AG10803 (cell line): ENCODE results near the gene SHPK.
A peak's percentile ranks its signal among the peaks of the same experiment; 100 is the strongest.

Experiments
- DNase-seq: peaks from one replicate; pipeline ENCODE4 v3.0.0; 2010; ENCODE audit warnings: low read depth
- H3K4me3 ChIP-seq: 2 replicates; pipeline ENCODE4 v1.5.1; 2011; ENCODE audit warnings: mild to moderate bottlenecking, low read length, control low read depth
- TF ChIP-seq, protein P1 (sequence below): conservative IDR thresholded peaks from 2 replicates; pipeline ENCODE4 v1.5.1; 2011; ENCODE audit warnings: mild to moderate bottlenecking, low read length, control low read depth, inconsistent platforms

The SHPK gene

GRCh38 chr17:3655766-3656165 lies 19.7 kb upstream of the SHPK start:
- H3K4me3 ChIP-seq: no peak overlapping the region
- TF ChIP-seq, protein P1, sequence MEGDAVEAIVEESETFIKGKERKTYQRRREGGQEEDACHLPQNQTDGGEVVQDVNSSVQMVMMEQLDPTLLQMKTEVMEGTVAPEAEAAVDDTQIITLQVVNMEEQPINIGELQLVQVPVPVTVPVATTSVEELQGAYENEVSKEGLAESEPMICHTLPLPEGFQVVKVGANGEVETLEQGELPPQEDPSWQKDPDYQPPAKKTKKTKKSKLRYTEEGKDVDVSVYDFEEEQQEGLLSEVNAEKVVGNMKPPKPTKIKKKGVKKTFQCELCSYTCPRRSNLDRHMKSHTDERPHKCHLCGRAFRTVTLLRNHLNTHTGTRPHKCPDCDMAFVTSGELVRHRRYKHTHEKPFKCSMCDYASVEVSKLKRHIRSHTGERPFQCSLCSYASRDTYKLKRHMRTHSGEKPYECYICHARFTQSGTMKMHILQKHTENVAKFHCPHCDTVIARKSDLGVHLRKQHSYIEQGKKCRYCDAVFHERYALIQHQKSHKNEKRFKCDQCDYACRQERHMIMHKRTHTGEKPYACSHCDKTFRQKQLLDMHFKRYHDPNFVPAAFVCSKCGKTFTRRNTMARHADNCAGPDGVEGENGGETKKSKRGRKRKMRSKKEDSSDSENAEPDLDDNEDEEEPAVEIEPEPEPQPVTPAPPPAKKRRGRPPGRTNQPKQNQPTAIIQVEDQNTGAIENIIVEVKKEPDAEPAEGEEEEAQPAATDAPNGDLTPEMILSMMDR: no peak
- no peak for DNase-seq

- H3K4me3 ChIP-seq: no peak overlapping the region
- TF ChIP-seq, protein P1: peak; percentile 67
- peak; percentile 74 for DNase-seq
Measured at GRCh38 chr17:3647769-3648555, 11.9 kb upstream of the SHPK start.

- TF ChIP-seq, protein P1: no peak
- no peak for DNase-seq
Measured at GRCh38 chr17:3647251-3647650, 11.2 kb upstream of the SHPK start.

DNA sequence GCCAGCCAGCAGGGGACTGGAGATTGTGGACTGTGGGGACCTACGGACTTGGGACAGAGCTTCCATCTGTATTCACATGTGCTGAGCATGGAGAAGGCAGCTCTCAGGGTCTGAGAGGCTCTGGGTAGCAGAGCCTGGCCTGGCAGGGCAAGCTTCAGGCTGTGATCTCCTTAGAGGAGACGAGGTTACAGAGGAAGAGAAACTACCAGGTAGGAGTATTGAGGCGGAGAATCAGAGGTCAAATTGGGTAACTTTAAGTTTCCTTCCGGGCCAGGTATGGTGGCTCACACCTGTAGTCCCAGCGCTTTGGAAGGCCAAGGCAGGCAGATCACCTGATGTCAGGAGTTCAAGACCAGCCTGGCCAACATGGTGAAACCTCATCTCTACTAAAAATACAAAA lies 9.3 kb upstream of the SHPK start:
- H3K4me3 ChIP-seq: no peak overlapping the region
- TF ChIP-seq, protein P1: no peak
- no peak for DNase-seq

More at GRCh38 chr17:3647251-3647650, 11.2 kb upstream of the SHPK start:
- no peak overlapping the region for H3K4me3 ChIP-seq

DNA sequence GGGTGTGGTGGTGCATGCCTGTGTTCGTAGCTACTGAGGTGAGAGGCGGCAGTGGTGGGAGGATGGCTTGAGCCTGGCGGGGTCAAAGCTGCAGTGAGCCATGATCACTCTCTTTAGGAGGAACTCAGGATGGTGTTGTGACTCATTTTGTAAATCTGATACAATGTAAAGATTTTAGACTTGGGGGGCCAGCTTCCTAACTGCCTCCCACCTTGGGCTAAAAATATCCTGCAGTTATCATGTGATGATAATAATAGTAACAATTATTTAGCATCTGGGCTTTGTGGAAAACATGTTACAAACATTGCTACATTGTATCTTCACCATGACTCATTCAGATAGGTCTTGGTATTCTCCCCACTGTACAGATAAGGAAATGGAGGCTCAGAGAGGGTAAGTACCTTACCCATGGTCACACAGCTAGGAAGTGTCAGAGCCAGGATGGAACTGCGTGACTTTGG lies 7.9 kb upstream of the SHPK start:
- TF ChIP-seq, protein P1: no peak
- DNase-seq: no peak
- no peak overlapping the region for H3K4me3 ChIP-seq

DNA sequence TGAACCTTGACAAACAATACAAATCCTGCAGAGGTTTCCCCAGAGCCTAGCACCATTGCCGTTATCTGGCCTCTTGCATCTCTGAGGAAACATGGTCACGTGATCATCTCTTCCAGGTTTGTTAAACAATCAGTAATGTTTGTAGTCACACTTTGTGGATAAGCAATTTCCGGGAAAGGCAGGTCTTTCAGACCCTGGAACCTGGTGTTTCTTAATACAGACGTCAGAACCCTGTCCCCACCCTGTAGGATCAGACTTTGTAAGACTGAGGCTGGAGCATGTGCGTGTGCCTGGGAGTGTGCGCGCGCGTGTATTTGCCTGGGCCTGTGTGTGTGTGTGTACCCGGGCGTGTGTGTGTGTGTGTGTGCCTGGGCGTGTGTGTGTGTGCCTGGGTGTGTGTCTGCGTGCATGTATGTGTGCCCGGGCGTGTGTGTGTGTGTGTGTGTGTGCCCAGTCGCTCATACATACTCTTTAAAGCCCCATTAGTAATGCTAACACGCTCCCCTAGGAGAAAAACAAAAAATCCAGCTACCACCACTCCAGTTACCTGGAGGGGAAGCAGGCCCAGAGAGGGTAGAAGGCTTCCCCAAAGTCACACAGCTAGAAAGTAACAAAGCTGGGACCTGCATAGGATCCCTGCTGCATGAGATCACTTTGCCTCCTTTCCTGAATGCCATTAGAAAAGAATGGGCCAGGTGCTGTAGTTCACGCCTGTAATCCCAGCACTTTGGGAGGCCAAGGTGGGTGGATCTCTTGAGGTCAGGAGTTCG lies 5.9 kb upstream of the SHPK start:
- no peak for DNase-seq
- no peak overlapping the region for H3K4me3 ChIP-seq
- TF ChIP-seq, protein P1: no peak

- TF ChIP-seq, protein P1: no peak
- DNase-seq: no peak
Measured at GRCh38 chr17:3641014-3641413, 5.0 kb upstream of the SHPK start.

More at GRCh38 chr17:3641014-3641413, 5.0 kb upstream of the SHPK start:
- H3K4me3 ChIP-seq: no peak overlapping the region
